OCI-LY7 (cell line): Measurements from ENCODE around the gene DCDC2C. TPM values are rescaled to one million over a fixed set of nuclear protein-coding genes. Genes with fewer than 3 reads are reported as not detected.

Experiments used
- BruUV-seq: library from RNA; stranded (reverse); fragments of 400-500 nt; replicated peaks from 2 replicates; lab custom pipeline; 2021; lab: Mats Ljungman, UMichigan
- CTCF ChIA-PET: fragments of 300-600 bp; sonication (Branson Sonifier 250); formaldehyde crosslinking; loops from one replicate; lab custom pipeline; 2022; ENCODE audit warnings: antibody characterized with exemption; ENCODE audit not compliant: unreplicated experiment; lab: Charles Lee
- POLR2A ChIA-PET: fragments of 300-600 bp; sonication (Branson Sonifier 250); formaldehyde crosslinking; loops from one replicate; lab custom pipeline; 2022; ENCODE audit warnings: antibody characterized with exemption; lab: Charles Lee
- DNase-seq: peaks from one replicate; pipeline ENCODE4 v3.0.0-alpha.2; 2015; ENCODE audit warnings: low spot score
- H2AFZ ChIP-seq: fragments of 200-600 bp; sonication (generic), shearing (Covaris generic); 2 replicates; pipeline ENCODE4 v1.6.1; 2014; ENCODE audit warnings: mild to moderate bottlenecking, antibody characterized with exemption, low read length, moderate library complexity
- H3K27ac ChIP-seq: fragments of 200-600 bp; sonication (generic); 2 replicates; pipeline ENCODE4 v1.5.1; 2014; ENCODE audit warnings: mixed run types, low read depth, mild to moderate bottlenecking, moderate library complexity, low read length, inconsistent platforms; ENCODE audit not compliant: poor library complexity, severe bottlenecking
- H3K36me3 ChIP-seq: fragments of 200-600 bp; sonication (generic); 2 replicates; pipeline ENCODE4 v1.6.1; 2014; ENCODE audit warnings: mild to moderate bottlenecking, antibody characterized with exemption, low read length, moderate library complexity, mixed read lengths; ENCODE audit not compliant: insufficient read depth
- H3K4me1 ChIP-seq: fragments of 200-600 bp; sonication (generic); 2 replicates; pipeline ENCODE4 v1.5.1; 2014; ENCODE audit warnings: mild to moderate bottlenecking, low read length; ENCODE audit not compliant: insufficient read depth, poor library complexity, severe bottlenecking
- H3K4me2 ChIP-seq: fragments of 200-600 bp; sonication (generic); 2 replicates; pipeline ENCODE4 v1.6.1; 2014; ENCODE audit warnings: mild to moderate bottlenecking, low read length
- H3K4me3 ChIP-seq: fragments of 200-600 bp; sonication (generic); 2 replicates; pipeline ENCODE4 v1.5.1; 2014; ENCODE audit warnings: mild to moderate bottlenecking, low read depth, low read length; ENCODE audit not compliant: poor library complexity, severe bottlenecking
- H3K79me2 ChIP-seq: fragments of 200-600 bp; sonication (generic); 2 replicates; pipeline ENCODE4 v1.6.1; 2016; ENCODE audit warnings: low read depth, mild to moderate bottlenecking, low read length, moderate library complexity, mixed read lengths; ENCODE audit not compliant: insufficient read depth
- H3K9me2 ChIP-seq: fragments of 200-600 bp; sonication (generic); 2 replicates; pipeline ENCODE4 v1.6.1; 2016; ENCODE audit warnings: mild to moderate bottlenecking, low read length, mixed read lengths; ENCODE audit not compliant: insufficient read depth
- H3K9me3 ChIP-seq: fragments of 200-600 bp; sonication (generic); 2 replicates; pipeline ENCODE4 v1.6.1; 2014; ENCODE audit warnings: mild to moderate bottlenecking, mixed run types, low read length, mixed read lengths
- H4K20me1 ChIP-seq: fragments of 200-600 bp; sonication (generic); 2 replicates; pipeline ENCODE4 v1.6.1; 2014; ENCODE audit warnings: mild to moderate bottlenecking, antibody characterized with exemption, low read length, moderate library complexity, mixed read lengths; ENCODE audit not compliant: insufficient read depth
- CTCF ChIP-seq: fragments of 200-600 bp; sonication (generic); conservative IDR thresholded peaks from 2 replicates; pipeline ENCODE4 v1.5.1; 2014; ENCODE audit warnings: mild to moderate bottlenecking, antibody characterized with exemption, low read length, moderate library complexity, mixed read lengths
- EZH2phosphoT487 ChIP-seq: fragments of 200-600 bp; sonication (generic); IDR thresholded peaks from 2 replicates; pipeline ENCODE4 v1.6.1; 2018; ENCODE audit warnings: low read depth, borderline replicate concordance, mild to moderate bottlenecking, mixed run types, antibody characterized with exemption, low read length, moderate library complexity, mixed read lengths
- intact Hi-C: fragments of 100-400 bp; cut with micrococcal nuclease; formaldehyde crosslinking; loops from one replicate; pipeline ENCODE4 v1.10.0; 2022; ENCODE audit not compliant: unreplicated experiment
- total RNA-seq, 2 experiments: library from RNA; depleted of rRNA in 1 of 2; stranded (reverse); fragments of >200 nt in 1 of 2; shearing (Covaris generic) in 1 of 2; gene quantifications; 2 replicates each; pipeline ENCODE4 v1.2.3, GENCODE V29; 2014 to 2022

DCDC2C gene
- total RNA-seq, 2 experiments from 2014 or later: not detected

- no peaks in the 10 kb centered on the region for H3K9me2 ChIP-seq
- no peak overlapping the region for H2AFZ ChIP-seq
- BruUV-seq: no TSS peak
- TF ChIP-seq EZH2phosphoT487 (no peak), CTCF (no peak)
- DNase-seq: no peak
- no peaks in the 10 kb centered on the region for H3K36me3 ChIP-seq
- ChIA-PET POLR2A (interaction anchor here (0.6 to 1.0 kb wide), 2 partner anchors 18 to 149 kb away, joined by 3 read pairs; no protein-coding TSS in a partner anchor), CTCF (no interaction called here)
- H3K4me3 ChIP-seq: no peak overlapping the region
- no peaks in the 10 kb centered on the region for H3K4me1 ChIP-seq
- H3K9me3 ChIP-seq: no peaks in the 10 kb centered on the region
- no peaks in the 10 kb centered on the region for H3K79me2 ChIP-seq
- no peaks in the 10 kb centered on the region for H4K20me1 ChIP-seq
- intact Hi-C loops: no loop called here
- H3K27ac ChIP-seq: no peak overlapping the region
- no peak overlapping the region for H3K4me2 ChIP-seq
These were observed 5.8 kb downstream of the DCDC2C start for GRCh38 chr2:3709225-3709624.

- no peaks in the 10 kb centered on the region for H3K9me2 ChIP-seq
- TF ChIP-seq EZH2phosphoT487 (no peak), CTCF (no peak)
- intact Hi-C loops: no loop called here
- no peaks in the 10 kb centered on the region for H3K36me3 ChIP-seq
- no peak overlapping the region for H2AFZ ChIP-seq
- H3K4me3 ChIP-seq: no peak overlapping the region
- no peak overlapping the region for H3K4me2 ChIP-seq
- H3K4me1 ChIP-seq: no peaks in the 10 kb centered on the region
- no peaks in the 10 kb centered on the region for H3K79me2 ChIP-seq
- no peaks in the 10 kb centered on the region for H3K9me3 ChIP-seq
- CTCF ChIA-PET: no interaction called here
- H3K27ac ChIP-seq: no peak overlapping the region
- DNase-seq: no peak
- H4K20me1 ChIP-seq: no peaks in the 10 kb centered on the region
- no TSS peak for BruUV-seq
- POLR2A ChIA-PET: interaction anchor here (0.7 kb wide), 1 partner anchor 33 kb away, joined by 3 read pairs; no protein-coding TSS in a partner anchor
These were observed 9.0 kb downstream of the DCDC2C start for GRCh38 chr2:3712424-3712823.

GRCh38 chr2:3712831-3713503, 9.6 kb downstream of the DCDC2C start:
- intact Hi-C loops: no loop called here
- CTCF ChIA-PET: no interaction called here
- H3K4me3 ChIP-seq: no peak overlapping the region
- POLR2A ChIA-PET: interaction anchor here (0.7 kb wide), 1 partner anchor 33 kb away, joined by 3 read pairs; no protein-coding TSS in a partner anchor
- no peak for TF ChIP-seq EZH2phosphoT487
- TF ChIP-seq CTCF: no peak
- no peak overlapping the region for H3K4me2 ChIP-seq
- no peak overlapping the region for H2AFZ ChIP-seq
- no peaks in the 10 kb centered on the region for H3K79me2 ChIP-seq
- no peaks in the 10 kb centered on the region for H3K9me3 ChIP-seq
- no peak for DNase-seq
- no peaks in the 10 kb centered on the region for H4K20me1 ChIP-seq
- BruUV-seq: no TSS peak
- no peak overlapping the region for H3K27ac ChIP-seq
- no peaks in the 10 kb centered on the region for H3K4me1 ChIP-seq
- no peaks in the 10 kb centered on the region for H3K36me3 ChIP-seq
- no peaks in the 10 kb centered on the region for H3K9me2 ChIP-seq
